ENCODE data around the gene SDK1. TPM values are rescaled to one million over a fixed set of nuclear protein-coding genes. Genes with fewer than 3 reads are reported as not detected.
"Not testable (repeated sequence)": the region's sequence is repeated elsewhere in the genome, so short reads cannot be mapped to it uniquely, and the experiment has no call there.

SDK1 gene
- total RNA-seq, 1 donor from 2014 or later = 0.48 TPM

DNA sequence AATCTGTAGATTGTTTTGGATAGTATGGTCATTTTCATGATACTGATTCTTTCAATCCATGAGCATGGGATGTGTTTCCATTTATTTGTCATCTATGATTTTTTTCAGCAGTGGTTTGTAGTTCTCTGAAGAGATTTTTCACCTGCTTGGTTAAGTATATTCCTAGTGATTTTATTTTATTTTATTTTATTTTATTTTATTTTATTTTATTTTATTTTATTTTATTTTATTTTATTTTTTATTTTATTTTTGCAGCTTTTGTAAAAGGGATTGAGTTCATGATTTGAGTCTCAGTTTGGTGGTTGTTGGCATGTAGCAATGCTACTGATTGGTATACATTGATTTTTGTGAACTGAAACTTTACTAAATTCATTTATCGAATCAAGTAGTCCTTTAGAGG is 404.2 kb downstream of the SDK1 start:
- Mint-ChIP-seq H3K27me3 (ENCODE audit: low read depth) (peaks cover 3% of the 10 kb centered on the region), H3K9me3 (no peaks in the 10 kb centered on the region), H3K27ac (no peak overlapping the region), H3K4me3 (ENCODE audit: low read depth) (no peak overlapping the region), H3K36me3 (ENCODE audit: low read depth) (no peaks in the 10 kb centered on the region), H3K4me1 (ENCODE audit: low read depth) (no peaks in the 10 kb centered on the region)
- DNase-seq (ENCODE audit: low spot score) = no peak
- intact Hi-C loops (cut with micrococcal nuclease) = no loop called here

DNA sequence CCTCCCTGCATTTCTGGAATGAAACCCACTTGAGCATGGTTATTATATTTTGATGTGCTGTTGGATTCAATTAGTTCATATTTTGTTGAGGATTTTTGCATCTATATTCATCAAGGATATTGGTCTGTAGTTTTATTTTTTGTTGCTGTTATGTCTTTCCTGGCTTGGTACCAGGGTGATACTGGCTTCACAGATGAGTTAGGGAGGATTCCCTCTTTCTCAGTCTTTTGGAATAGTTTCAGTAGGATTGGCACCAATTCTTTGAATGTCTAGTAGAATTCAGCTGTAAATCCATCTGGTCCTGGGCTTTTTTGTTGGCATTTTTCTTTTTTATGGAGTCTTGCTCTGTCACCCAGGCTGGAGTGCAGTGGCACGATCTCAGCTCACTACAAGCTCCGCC is 405.0 kb downstream of the SDK1 start:
- DNase-seq (ENCODE audit: low spot score); H3K4me3 Mint-ChIP-seq (ENCODE audit: low read depth); H3K27ac Mint-ChIP-seq; H3K36me3 Mint-ChIP-seq (ENCODE audit: low read depth); H3K27me3 Mint-ChIP-seq (ENCODE audit: low read depth); H3K4me1 Mint-ChIP-seq (ENCODE audit: low read depth); intact Hi-C loops (cut with micrococcal nuclease); H3K9me3 Mint-ChIP-seq: not testable (repeated sequence)

GRCh38 chr7:3710122-3710521 is 409.1 kb downstream of the SDK1 start:
- no peaks in the 10 kb centered on the region for H3K4me1 Mint-ChIP-seq (ENCODE audit: low read depth)
- no peak overlapping the region for H3K27ac Mint-ChIP-seq
- no peaks in the 10 kb centered on the region for H3K9me3 Mint-ChIP-seq
- H3K27me3 Mint-ChIP-seq (ENCODE audit: low read depth) = no peaks in the 10 kb centered on the region
- H3K36me3 Mint-ChIP-seq (ENCODE audit: low read depth) = no peaks in the 10 kb centered on the region
- intact Hi-C loops (cut with micrococcal nuclease) = no loop called here
- DNase-seq (ENCODE audit: low spot score) = no peak
- no peak overlapping the region for H3K4me3 Mint-ChIP-seq (ENCODE audit: low read depth)

DNA sequence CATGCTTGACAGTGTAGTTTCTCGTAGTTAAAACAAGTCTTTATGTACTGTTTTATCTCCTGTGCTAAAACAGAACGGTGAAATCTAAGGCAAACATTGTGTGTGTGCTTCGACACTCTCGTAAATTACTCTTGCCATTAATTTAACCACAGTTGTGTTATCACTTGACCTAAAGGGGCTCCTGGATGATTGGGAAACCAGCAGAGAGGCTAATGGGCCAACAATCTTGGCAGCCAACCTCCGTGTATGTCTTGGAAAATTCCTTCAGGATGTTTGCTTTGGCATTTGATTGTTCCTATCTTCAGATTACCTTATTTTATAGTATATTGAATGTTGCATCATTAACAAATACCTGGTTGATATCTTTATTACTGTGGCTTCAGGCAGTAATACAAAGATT is 409.5 kb downstream of the SDK1 start:
- no peak overlapping the region for H3K27ac Mint-ChIP-seq
- no peak for DNase-seq (ENCODE audit: low spot score)
- intact Hi-C loops (cut with micrococcal nuclease) = no loop called here
- H3K4me3 Mint-ChIP-seq (ENCODE audit: low read depth) = no peak overlapping the region
- H3K4me1 Mint-ChIP-seq (ENCODE audit: low read depth) = no peaks in the 10 kb centered on the region
- H3K36me3 Mint-ChIP-seq (ENCODE audit: low read depth) = no peaks in the 10 kb centered on the region
- no peaks in the 10 kb centered on the region for H3K9me3 Mint-ChIP-seq
- no peaks in the 10 kb centered on the region for H3K27me3 Mint-ChIP-seq (ENCODE audit: low read depth)

- H3K27me3 Mint-ChIP-seq (ENCODE audit: low read depth) = peaks cover 5% of the 10 kb centered on the region
- no peak overlapping the region for H3K4me3 Mint-ChIP-seq (ENCODE audit: low read depth)
- H3K27ac Mint-ChIP-seq = no peak overlapping the region
- intact Hi-C loops (cut with micrococcal nuclease) = no loop called here
- no peak for DNase-seq (ENCODE audit: low spot score)
- no peaks in the 10 kb centered on the region for H3K36me3 Mint-ChIP-seq (ENCODE audit: low read depth)
- H3K4me1 Mint-ChIP-seq (ENCODE audit: low read depth) = no peaks in the 10 kb centered on the region
- no peaks in the 10 kb centered on the region for H3K9me3 Mint-ChIP-seq
Observed at GRCh38 chr7:3712841-3713240, 411.8 kb downstream of the SDK1 start.

DNA sequence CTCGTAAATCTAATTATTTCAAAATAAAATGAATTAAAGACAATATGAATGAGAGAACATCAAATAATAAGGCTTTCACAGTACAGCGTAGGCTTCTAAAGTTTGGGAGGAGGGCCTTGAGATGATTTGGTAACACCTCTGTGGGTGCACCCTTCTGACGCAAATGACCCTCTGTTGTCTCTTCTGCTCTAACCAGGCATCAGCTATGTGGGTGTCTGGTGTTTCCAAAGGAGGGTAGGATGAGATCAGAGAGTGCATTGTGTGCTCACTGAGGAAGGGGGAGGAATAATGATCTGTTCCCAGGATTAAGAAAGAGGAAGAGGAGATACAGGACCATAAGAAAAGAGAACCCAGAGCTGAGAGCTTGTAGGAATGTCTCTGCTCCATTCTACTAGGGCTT is 420.4 kb downstream of the SDK1 start:
- no peak overlapping the region for H3K4me3 Mint-ChIP-seq (ENCODE audit: low read depth)

DNA sequence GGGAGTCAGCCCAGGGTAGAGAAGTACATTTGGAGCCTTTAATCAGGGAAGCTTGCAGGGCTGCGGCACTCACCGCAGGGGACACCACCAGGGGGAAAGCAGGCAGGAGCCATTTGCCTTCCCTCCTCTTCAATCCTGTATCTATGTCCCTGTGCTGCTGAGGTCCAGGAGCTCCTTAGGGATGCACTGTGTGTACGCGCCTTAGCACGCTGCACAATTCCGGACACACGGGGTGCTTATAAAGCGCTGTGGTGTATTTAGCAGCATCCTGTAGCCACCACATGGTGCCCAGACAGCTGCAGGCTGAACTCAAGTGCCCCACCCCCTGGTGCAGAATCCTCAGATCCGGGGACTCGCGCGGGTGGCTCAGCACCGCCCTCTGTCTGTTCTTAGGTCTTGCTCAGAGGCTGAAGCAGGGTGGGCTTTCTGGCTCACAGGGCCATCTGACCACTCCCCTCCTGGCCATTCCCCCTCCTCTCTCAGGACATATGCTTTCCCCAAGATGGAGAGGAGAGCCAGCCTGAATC is 421.4 kb downstream of the SDK1 start:
- no peak overlapping the region for H3K4me3 Mint-ChIP-seq (ENCODE audit: low read depth)
- H3K36me3 Mint-ChIP-seq (ENCODE audit: low read depth) = no peaks in the 10 kb centered on the region
- DNase-seq (ENCODE audit: low spot score) = no peak
- no peak overlapping the region for H3K27ac Mint-ChIP-seq
- H3K27me3 Mint-ChIP-seq (ENCODE audit: low read depth) = peaks cover 2% of the 10 kb centered on the region
- intact Hi-C loops (cut with micrococcal nuclease) = no loop called here
- H3K4me1 Mint-ChIP-seq (ENCODE audit: low read depth) = no peaks in the 10 kb centered on the region
- H3K9me3 Mint-ChIP-seq = no peaks in the 10 kb centered on the region

More for the DNA sequence above, 420.4 kb downstream of the SDK1 start:
- no peaks in the 10 kb centered on the region for H3K36me3 Mint-ChIP-seq (ENCODE audit: low read depth)
- no peaks in the 10 kb centered on the region for H3K4me1 Mint-ChIP-seq (ENCODE audit: low read depth)
- DNase-seq (ENCODE audit: low spot score) = no peak
- no peaks in the 10 kb centered on the region for H3K9me3 Mint-ChIP-seq
- H3K27me3 Mint-ChIP-seq (ENCODE audit: low read depth) = peaks cover 7% of the 10 kb centered on the region
- intact Hi-C loops (cut with micrococcal nuclease) = no loop called here
- no peak overlapping the region for H3K27ac Mint-ChIP-seq

GRCh38 chr7:3725155-3726059 is 424.4 kb downstream of the SDK1 start:
- Mint-ChIP-seq H3K27ac (no peak overlapping the region), H3K9me3 (no peaks in the 10 kb centered on the region), H3K4me1 (ENCODE audit: low read depth) (no peaks in the 10 kb centered on the region), H3K27me3 (ENCODE audit: low read depth) (no peaks in the 10 kb centered on the region), H3K4me3 (ENCODE audit: low read depth) (no peak overlapping the region), H3K36me3 (ENCODE audit: low read depth) (no peaks in the 10 kb centered on the region)
- DNase-seq (ENCODE audit: low spot score) = no peak
- intact Hi-C loops (cut with micrococcal nuclease) = no loop called here

DNA sequence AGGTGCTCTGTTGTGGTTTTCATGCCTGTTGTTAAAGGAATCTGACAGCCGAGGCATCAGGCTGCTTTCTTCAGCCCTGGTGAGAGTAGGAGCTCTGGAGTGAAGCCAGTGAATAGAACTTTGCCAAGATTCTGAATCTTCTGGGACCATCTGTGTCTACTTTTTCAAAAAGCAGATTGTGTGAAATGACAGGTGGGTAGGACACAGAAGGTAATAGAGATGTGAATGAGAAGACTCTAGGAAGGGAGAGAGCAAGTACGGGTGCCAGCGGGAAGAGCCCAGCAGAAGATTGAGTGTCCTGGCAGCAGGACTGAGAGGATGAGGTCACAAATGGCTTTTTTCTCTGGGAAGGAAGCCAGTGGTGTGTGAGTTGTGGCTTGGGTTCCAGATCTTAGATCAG is 429.2 kb downstream of the SDK1 start:
- Mint-ChIP-seq H3K27ac (no peak overlapping the region), H3K9me3 (peaks cover 3% of the 10 kb centered on the region), H3K4me3 (ENCODE audit: low read depth) (no peak overlapping the region), H3K4me1 (ENCODE audit: low read depth) (no peaks in the 10 kb centered on the region), H3K27me3 (ENCODE audit: low read depth) (no peaks in the 10 kb centered on the region), H3K36me3 (ENCODE audit: low read depth) (no peaks in the 10 kb centered on the region)
- no peak for DNase-seq (ENCODE audit: low spot score)
- intact Hi-C loops (cut with micrococcal nuclease) = no loop called here

DNA sequence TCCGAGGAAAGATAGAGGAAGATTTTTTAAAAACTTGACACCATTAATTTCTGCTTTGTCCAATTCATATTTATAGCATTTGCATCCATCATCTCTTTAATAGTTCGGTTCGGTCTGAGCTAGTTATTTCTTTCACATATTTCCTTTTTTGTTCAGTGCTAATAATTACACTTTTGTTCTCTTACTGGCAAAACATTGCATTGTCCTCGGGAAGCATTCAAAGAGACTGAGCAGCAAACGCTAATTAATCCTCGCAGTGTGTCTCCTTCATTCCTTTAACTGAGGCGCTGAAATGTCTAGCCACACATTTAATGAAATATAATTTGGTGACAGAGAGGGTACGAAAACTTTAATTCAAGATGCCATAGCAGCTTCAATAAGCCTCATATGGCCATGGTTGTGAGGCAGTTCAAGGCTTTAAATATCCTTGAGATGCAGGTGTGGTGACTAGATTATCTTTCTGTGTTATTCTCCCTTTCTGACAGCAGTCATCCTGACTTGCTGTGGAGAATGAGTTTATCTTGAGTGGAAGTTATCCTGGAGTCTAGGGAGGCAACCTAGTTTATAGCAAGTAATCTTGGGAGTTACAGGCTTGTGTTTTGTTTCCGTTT is 431.4 kb downstream of the SDK1 start:
- Mint-ChIP-seq H3K9me3 (peaks cover 3% of the 10 kb centered on the region), H3K4me1 (ENCODE audit: low read depth) (no peaks in the 10 kb centered on the region), H3K27me3 (ENCODE audit: low read depth) (no peaks in the 10 kb centered on the region)

GRCh38 chr7:3733541-3734140 is 432.6 kb downstream of the SDK1 start:
- no peaks in the 10 kb centered on the region for H3K27me3 Mint-ChIP-seq (ENCODE audit: low read depth)
- peaks cover 9% of the 10 kb centered on the region for H3K9me3 Mint-ChIP-seq
- intact Hi-C loops (cut with micrococcal nuclease) = no loop called here
- no peak overlapping the region for H3K27ac Mint-ChIP-seq
- no peak overlapping the region for H3K4me3 Mint-ChIP-seq (ENCODE audit: low read depth)
- H3K4me1 Mint-ChIP-seq (ENCODE audit: low read depth) = no peaks in the 10 kb centered on the region
- no peaks in the 10 kb centered on the region for H3K36me3 Mint-ChIP-seq (ENCODE audit: low read depth)
- DNase-seq (ENCODE audit: low spot score) = no peak

More for the DNA sequence above, 431.4 kb downstream of the SDK1 start:
- intact Hi-C loops (cut with micrococcal nuclease) = no loop called here
- no peak overlapping the region for H3K27ac Mint-ChIP-seq
- no peak overlapping the region for H3K4me3 Mint-ChIP-seq (ENCODE audit: low read depth)
- DNase-seq (ENCODE audit: low spot score) = no peak
- H3K36me3 Mint-ChIP-seq (ENCODE audit: low read depth) = no peaks in the 10 kb centered on the region

GRCh38 chr7:3738964-3739363 is 437.9 kb downstream of the SDK1 start:
- Mint-ChIP-seq H3K9me3 (peaks cover 12% of the 10 kb centered on the region), H3K4me1 (ENCODE audit: low read depth) (no peaks in the 10 kb centered on the region), H3K27ac (no peak overlapping the region), H3K4me3 (ENCODE audit: low read depth) (no peak overlapping the region), H3K36me3 (ENCODE audit: low read depth) (no peaks in the 10 kb centered on the region), H3K27me3 (ENCODE audit: low read depth) (no peaks in the 10 kb centered on the region)
- no peak for DNase-seq (ENCODE audit: low spot score)
- intact Hi-C loops (cut with micrococcal nuclease) = no loop called here

DNA sequence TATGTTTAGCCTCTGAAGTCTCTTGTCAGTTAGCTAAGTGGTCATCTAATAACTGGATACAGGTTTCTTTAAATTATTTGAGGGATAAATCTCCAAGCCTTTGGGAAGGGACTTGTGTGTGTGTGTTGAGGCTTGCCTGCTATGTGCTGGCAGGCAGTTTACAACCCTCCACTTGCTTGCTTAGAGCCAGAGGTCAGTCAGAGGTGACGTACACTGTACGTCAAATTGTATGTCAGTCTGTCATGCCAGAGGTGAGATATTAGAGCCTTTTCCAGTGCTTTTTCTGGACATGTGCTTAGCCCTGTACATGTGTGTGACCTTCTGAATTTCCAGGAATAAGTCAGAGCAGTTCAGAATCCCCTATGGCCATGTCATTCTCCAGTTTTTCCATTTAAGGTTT is 438.9 kb downstream of the SDK1 start:
- no peak overlapping the region for H3K4me3 Mint-ChIP-seq (ENCODE audit: low read depth)
- H3K27me3 Mint-ChIP-seq (ENCODE audit: low read depth) = no peaks in the 10 kb centered on the region
- intact Hi-C loops (cut with micrococcal nuclease) = no loop called here
- no peaks in the 10 kb centered on the region for H3K4me1 Mint-ChIP-seq (ENCODE audit: low read depth)
- peaks cover 12% of the 10 kb centered on the region for H3K9me3 Mint-ChIP-seq
- H3K27ac Mint-ChIP-seq = no peak overlapping the region
- no peak for DNase-seq (ENCODE audit: low spot score)
- H3K36me3 Mint-ChIP-seq (ENCODE audit: low read depth) = no peaks in the 10 kb centered on the region
